H9 (cell line): ENCODE data around the gene ARVCF. TPM values are rescaled to one million over a fixed set of nuclear protein-coding genes. Genes with fewer than 3 reads are reported as not detected.

Source experiments
- DNase-seq: peaks from one replicate; pipeline ENCODE4 v3.0.0-alpha.2; 2017
- H2AFZ ChIP-seq: one replicate; pipeline ENCODE4 v1.6.1; 2013; ENCODE audit warnings: mild to moderate bottlenecking, low read length, control low read depth, moderate library complexity
- H2AK5ac ChIP-seq: 2 replicates; pipeline ENCODE4 v1.6.1; 2013; ENCODE audit warnings: low read length, control low read depth, mixed read lengths; ENCODE audit not compliant: insufficient read length
- H2BK120ac ChIP-seq: one replicate; pipeline ENCODE4 v1.6.1; 2013; ENCODE audit warnings: low read depth, mild to moderate bottlenecking, low read length, control low read depth, inconsistent platforms; ENCODE audit not compliant: poor library complexity, severe bottlenecking
- H2BK12ac ChIP-seq: 2 replicates; pipeline ENCODE4 v1.6.1; 2013; ENCODE audit warnings: low read length, control low read depth, mixed read lengths, low read depth; ENCODE audit not compliant: insufficient read length
- H2BK15ac ChIP-seq: 2 replicates; pipeline ENCODE4 v1.6.1; 2013; ENCODE audit warnings: low read depth, low read length, control low read depth
- H2BK20ac ChIP-seq: one replicate; pipeline ENCODE4 v1.6.1; 2013; ENCODE audit warnings: low read depth, mild to moderate bottlenecking, low read length, control low read depth, inconsistent platforms; ENCODE audit not compliant: poor library complexity, severe bottlenecking
- H2BK5ac ChIP-seq: 2 replicates; pipeline ENCODE4 v1.6.1; 2013; ENCODE audit warnings: low read length, control low read depth, mixed read lengths; ENCODE audit not compliant: insufficient read length
- H3K14ac ChIP-seq: 2 replicates; pipeline ENCODE4 v1.6.1; 2013; ENCODE audit warnings: low read length, control low read depth; ENCODE audit not compliant: insufficient read depth
- H3K18ac ChIP-seq: 2 replicates; pipeline ENCODE4 v1.6.1; 2013; ENCODE audit warnings: low read depth, mild to moderate bottlenecking, mixed read lengths, low read length, control low read depth; ENCODE audit not compliant: insufficient read length
- H3K23ac ChIP-seq: 2 replicates; pipeline ENCODE4 v1.6.1; 2013; ENCODE audit warnings: low read length, control low read depth, mixed read lengths, low read depth; ENCODE audit not compliant: insufficient read length
- H3K23me2 ChIP-seq: 2 replicates; pipeline ENCODE4 v1.6.1; 2013; ENCODE audit warnings: low read depth, mild to moderate bottlenecking, mixed read lengths, low read length, control low read depth; ENCODE audit not compliant: insufficient read length, poor library complexity, severe bottlenecking
- H3K27ac ChIP-seq: 2 replicates; pipeline ENCODE4 v1.5.1; 2013; ENCODE audit warnings: low read length, control low read depth, mixed read lengths, low read depth; ENCODE audit not compliant: insufficient read length
- H3K27me3 ChIP-seq: 2 replicates; pipeline ENCODE4 v1.6.1; 2013; ENCODE audit warnings: low read length, control low read depth, inconsistent platforms; ENCODE audit not compliant: insufficient read depth
- H3K4ac ChIP-seq: 2 replicates; pipeline ENCODE4 v1.6.1; 2013; ENCODE audit warnings: low read depth, mild to moderate bottlenecking, control low read depth, inconsistent platforms, low read length, moderate library complexity
- H3K4me1 ChIP-seq: 2 replicates; pipeline ENCODE4 v1.6.1; 2013; ENCODE audit warnings: low read length, control low read depth, inconsistent platforms; ENCODE audit not compliant: insufficient read depth
- H3K4me2 ChIP-seq: 2 replicates; pipeline ENCODE4 v1.6.1; 2013; ENCODE audit warnings: low read length, control low read depth, mixed read lengths; ENCODE audit not compliant: insufficient read length, insufficient read depth
- H3K56ac ChIP-seq: 2 replicates; pipeline ENCODE4 v1.6.1; 2013; ENCODE audit warnings: low read depth, mild to moderate bottlenecking, mixed read lengths, low read length, control low read depth; ENCODE audit not compliant: insufficient read length
- H3K79me1 ChIP-seq: 2 replicates; pipeline ENCODE4 v1.6.1; 2013; ENCODE audit warnings: low read depth, mild to moderate bottlenecking, moderate library complexity, low read length, control low read depth, inconsistent platforms; ENCODE audit not compliant: insufficient read depth, poor library complexity, severe bottlenecking
- H3K79me2 ChIP-seq: 2 replicates; pipeline ENCODE4 v1.6.1; 2013; ENCODE audit warnings: low read length, control low read depth, inconsistent platforms; ENCODE audit not compliant: insufficient read depth
- H3K9ac ChIP-seq: 2 replicates; pipeline ENCODE4 v1.6.1; 2013; ENCODE audit warnings: low read length, control low read depth, mixed read lengths; ENCODE audit not compliant: insufficient read length; ENCODE audit errors: extremely low read depth
- H3K9me3 ChIP-seq: one replicate; pipeline ENCODE4 v1.6.1; 2013; ENCODE audit warnings: low read depth, low read length, inconsistent platforms; ENCODE audit not compliant: control insufficient read depth
- H3T11ph ChIP-seq: one replicate; pipeline ENCODE4 v1.6.1; 2013; ENCODE audit warnings: mild to moderate bottlenecking, low read length, control low read depth, inconsistent platforms
- H4K20me1 ChIP-seq: one replicate; pipeline ENCODE4 v1.6.1; 2013; ENCODE audit not compliant: control insufficient read depth, insufficient read length, insufficient read depth
- H4K5ac ChIP-seq: 2 replicates; pipeline ENCODE4 v1.6.1; 2013; ENCODE audit warnings: low read depth, mild to moderate bottlenecking, mixed read lengths, low read length, control low read depth; ENCODE audit not compliant: insufficient read length
- H4K8ac ChIP-seq: replicated peaks from 2 replicates; pipeline ENCODE4 v1.6.1; 2013; ENCODE audit warnings: low read length, control low read depth, mixed read lengths, low read depth; ENCODE audit not compliant: insufficient read length
- H4K91ac ChIP-seq: 2 replicates; pipeline ENCODE4 v1.6.1; 2013; ENCODE audit warnings: low read depth, mild to moderate bottlenecking, moderate library complexity, mixed read lengths, low read length, control low read depth; ENCODE audit not compliant: insufficient read length
- H3K27ac Mint-ChIP-seq, 3 experiments: 2 replicates in 2 of 3; 3 replicates in 1 of 3; pipeline ENCODE4 v1.8.0; 2020 to 2021; ENCODE audit warnings: mixed read lengths in 3 of 3, mild to moderate bottlenecking in 1 of 3, moderate library complexity in 1 of 3
- H3K27me3 Mint-ChIP-seq: 2 replicates; pipeline ENCODE4 v1.8.0; 2021; ENCODE audit warnings: low read depth, mild to moderate bottlenecking, moderate library complexity, mixed read lengths
- H3K36me3 Mint-ChIP-seq, 3 experiments: 2 replicates in 2 of 3; 3 replicates in 1 of 3; pipeline ENCODE4 v1.8.0; 2020 to 2021; ENCODE audit warnings: low read depth in 3 of 3, mixed read lengths in 3 of 3; ENCODE audit not compliant: insufficient read depth in 1 of 3
- H3K4me1 Mint-ChIP-seq, 2 experiments: 2 replicates each; pipeline ENCODE4 v1.8.0; 2020; ENCODE audit warnings: mixed read lengths in 2 of 2
- H3K4me3 Mint-ChIP-seq, 2 experiments: 2 replicates in 1 of 2; 3 replicates in 1 of 2; pipeline ENCODE4 v1.8.0; 2020 to 2021; ENCODE audit warnings: mild to moderate bottlenecking in 2 of 2, mixed read lengths in 2 of 2, moderate library complexity in 1 of 2
- H3K9me3 Mint-ChIP-seq, 2 experiments: 2 replicates in 1 of 2; 3 replicates in 1 of 2; pipeline ENCODE4 v1.8.0; 2020; ENCODE audit warnings: mild to moderate bottlenecking in 2 of 2, mixed read lengths in 2 of 2, moderate library complexity in 1 of 2
- CTCF ChIP-seq: fragments of 200-600 bp; sonication (generic); conservative IDR thresholded peaks from 3 replicates; pipeline ENCODE4 v1.8.0; 2021; ENCODE audit warnings: antibody characterized with exemption, mild to moderate bottlenecking
- WGBS: extraction: QIAGEN DNeasy Blood & Tissue Kit; methylation state at CpG from one replicate; pipeline ENCODE4 v1.1.7; 2013; ENCODE audit warnings: missing lambda C conversion rate, low lambda C conversion rate, mixed read lengths; ENCODE audit not compliant: insufficient read length; ENCODE audit errors: extremely low coverage; 5-methylcytosine and 5-hydroxymethylcytosine counted together
- total RNA-seq: library from RNA; stranded (reverse); gene quantifications from 2 replicates; pipeline ENCODE4 v1.2.1, GENCODE V29; 2021

Gene ARVCF
- total RNA-seq, 1 experiment from 2014 or later, result 40.7 TPM

- no peaks in the 10 kb centered on the region for H3K9me3 ChIP-seq
- no peaks in the 10 kb centered on the region for H4K20me1 ChIP-seq
- peaks cover 14 to 28% of the 10 kb centered on the region in 2 experiments for H3K4me1 Mint-ChIP-seq
- no peak overlapping the region for H3K4ac ChIP-seq
- H3K23ac ChIP-seq, result no peak overlapping the region
- no peak overlapping the region for H3K9ac ChIP-seq
- H3K14ac ChIP-seq, result no peak overlapping the region; the same call in 1 of the 2 replicates
- H3K36me3 Mint-ChIP-seq, result peaks cover 0 to 6% (median 4%) of the 10 kb centered on the region in 3 experiments; a peak in 4 of 7 replicates
- H3K27ac Mint-ChIP-seq, result no peak overlapping the region; a peak in 1 of 7 replicates
- H2AFZ ChIP-seq, result no peak overlapping the region
- H3T11ph ChIP-seq, result no peak overlapping the region
- no peak overlapping the region for H2BK120ac ChIP-seq
- H2BK5ac ChIP-seq, result no peak overlapping the region
- no peaks in the 10 kb centered on the region for H3K79me2 ChIP-seq
- no peaks in the 10 kb centered on the region for H3K27me3 ChIP-seq
- no peak overlapping the region for H2AK5ac ChIP-seq
- no peak overlapping the region for H2BK15ac ChIP-seq
- no peaks in the 10 kb centered on the region for H3K79me1 ChIP-seq
- no peak overlapping the region for H3K4me3 Mint-ChIP-seq
- no peaks in the 10 kb centered on the region; the same call in 1 of the 2 replicates for H3K4me1 ChIP-seq
- no peaks in the 10 kb centered on the region; a peak in 1 of 5 replicates for H3K9me3 Mint-ChIP-seq
- WGBS, result no CpG with 5 or more reads among the region's 19 CpGs
- H3K27me3 Mint-ChIP-seq, result no peaks in the 10 kb centered on the region
- no peak overlapping the region for H2BK20ac ChIP-seq
- no peak overlapping the region for H4K91ac ChIP-seq
- H3K27ac ChIP-seq, result no peak overlapping the region
- H4K8ac ChIP-seq, result no peak overlapping the region
- TF ChIP-seq CTCF, result no peak
- no peak overlapping the region for H4K5ac ChIP-seq
- no peak overlapping the region for H3K56ac ChIP-seq
- H3K23me2 ChIP-seq, result no peaks in the 10 kb centered on the region
- no peak overlapping the region for H3K18ac ChIP-seq
- H3K4me2 ChIP-seq, result no peak overlapping the region
- H2BK12ac ChIP-seq, result no peak overlapping the region
- DNase-seq, result no peak
Measured at GRCh38 chr22:19955241-19956128, 61.1 kb downstream of the ARVCF start.
